Activated naive CD4-positive, alpha-beta T cell treated with anti-CD3 and anti-CD28 coated beads, Interleukin-2, amount 10 ng/mL, durations not matched to agents 7 days and 5 days (primary cell): ENCODE results near the gene CAMTA1.

Experiments
- CTCF ChIA-PET: fragments of 350-600 bp; sonication (Branson Sonifier 250); formaldehyde crosslinking; loops from one replicate; lab custom pipeline; 2021; ENCODE audit warnings: antibody characterized with exemption; lab: Charles Lee
- DNase-seq: peaks from one replicate; pipeline ENCODE4 v3.0.0-alpha.2; 2020
- H3K27ac Mint-ChIP-seq: one replicate; pipeline ENCODE4 v1.8.0; 2021; ENCODE audit warnings: mild to moderate bottlenecking, moderate library complexity, mixed read lengths
- H3K27me3 Mint-ChIP-seq: one replicate; pipeline ENCODE4 v1.8.0; 2021; ENCODE audit warnings: mild to moderate bottlenecking, mixed read lengths
- H3K36me3 Mint-ChIP-seq: one replicate; pipeline ENCODE4 v1.8.0; 2021; ENCODE audit warnings: mixed read lengths
- H3K4me1 Mint-ChIP-seq: one replicate; pipeline ENCODE4 v1.8.0; 2021; ENCODE audit warnings: mixed read lengths
- H3K4me3 Mint-ChIP-seq: one replicate; pipeline ENCODE4 v1.8.0; 2021; ENCODE audit warnings: mild to moderate bottlenecking, moderate library complexity, mixed read lengths
- H3K9me3 Mint-ChIP-seq: one replicate; pipeline ENCODE4 v1.8.0; 2021; ENCODE audit warnings: mixed read lengths

CAMTA1 gene

GRCh38 chr1:7259955-7260354 is 474.7 kb downstream of the CAMTA1 start:
- H3K9me3 Mint-ChIP-seq, result no peaks in the 10 kb centered on the region
- no peaks in the 10 kb centered on the region for H3K36me3 Mint-ChIP-seq
- H3K27ac Mint-ChIP-seq, result no peak overlapping the region
- H3K4me1 Mint-ChIP-seq, result no peaks in the 10 kb centered on the region
- DNase-seq, result no peak
- no peak overlapping the region for H3K4me3 Mint-ChIP-seq
- no peaks in the 10 kb centered on the region for H3K27me3 Mint-ChIP-seq
- CTCF ChIA-PET, result no interaction called here

DNA sequence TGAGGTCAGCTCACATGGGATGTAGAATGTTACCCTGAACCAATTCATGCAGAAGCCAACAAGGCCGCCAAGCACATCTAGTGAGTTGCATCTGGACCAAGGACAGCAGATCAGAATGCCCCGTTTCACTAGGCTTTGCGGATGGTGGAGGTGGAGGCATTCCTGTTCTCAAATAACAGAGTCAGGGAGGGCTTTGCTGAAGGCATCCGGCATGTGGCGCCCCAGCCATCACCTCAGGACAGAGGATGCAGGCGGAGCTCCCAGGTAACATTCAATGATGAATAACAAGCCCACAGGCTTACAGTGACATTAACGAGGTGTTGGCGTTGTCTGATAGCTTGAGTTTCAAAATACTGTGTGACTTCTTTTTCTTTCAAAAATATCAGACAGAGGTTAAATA is 476.2 kb downstream of the CAMTA1 start:
- CTCF ChIA-PET, result no interaction called here
- Mint-ChIP-seq H3K27ac (no peak overlapping the region), H3K4me1 (no peaks in the 10 kb centered on the region), H3K9me3 (no peaks in the 10 kb centered on the region), H3K4me3 (no peak overlapping the region), H3K27me3 (peaks cover under 1% of the 10 kb centered on the region), H3K36me3 (no peaks in the 10 kb centered on the region)
- DNase-seq, result no peak

- Mint-ChIP-seq H3K27ac (no peak overlapping the region), H3K4me3 (no peak overlapping the region), H3K27me3 (peaks cover 6% of the 10 kb centered on the region), H3K4me1 (no peaks in the 10 kb centered on the region), H3K9me3 (no peaks in the 10 kb centered on the region), H3K36me3 (no peaks in the 10 kb centered on the region)
- CTCF ChIA-PET, result no interaction called here
- DNase-seq, result no peak
Measured at GRCh38 chr1:7262611-7263010, 477.4 kb downstream of the CAMTA1 start.

GRCh38 chr1:7263021-7263960 is 478.0 kb downstream of the CAMTA1 start:
- no peak for DNase-seq
- CTCF ChIA-PET, result no interaction called here
- H3K36me3 Mint-ChIP-seq, result no peaks in the 10 kb centered on the region
- no peaks in the 10 kb centered on the region for H3K4me1 Mint-ChIP-seq
- peaks cover 3% of the 10 kb centered on the region for H3K9me3 Mint-ChIP-seq
- no peak overlapping the region for H3K4me3 Mint-ChIP-seq
- H3K27me3 Mint-ChIP-seq, result peaks cover 6% of the 10 kb centered on the region
- no peak overlapping the region for H3K27ac Mint-ChIP-seq

DNA sequence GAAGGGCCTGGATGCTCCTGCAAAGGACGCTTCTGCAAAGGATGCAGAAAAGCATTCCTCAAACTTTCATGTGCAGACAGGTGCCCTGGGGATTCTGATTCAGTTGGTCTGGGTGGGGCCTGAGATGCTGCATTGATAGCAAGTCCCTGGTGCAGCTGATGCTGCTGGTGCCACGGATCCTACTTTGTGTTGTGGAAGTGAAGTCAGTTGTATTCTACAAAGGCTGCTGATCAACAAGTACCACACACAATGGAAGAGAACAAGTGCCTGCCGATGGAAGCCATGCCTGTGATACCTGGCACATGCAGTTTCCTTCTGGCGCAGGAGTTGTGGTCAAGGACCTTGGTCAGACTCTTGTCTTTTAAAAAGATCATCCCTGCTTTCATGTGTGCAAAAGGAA is 478.8 kb downstream of the CAMTA1 start:
- no peak for DNase-seq
- Mint-ChIP-seq H3K36me3 (no peaks in the 10 kb centered on the region), H3K27me3 (peaks cover 6% of the 10 kb centered on the region), H3K4me1 (no peaks in the 10 kb centered on the region), H3K4me3 (no peak overlapping the region), H3K9me3 (peaks cover 4% of the 10 kb centered on the region), H3K27ac (no peak overlapping the region)
- CTCF ChIA-PET, result no interaction called here

DNA sequence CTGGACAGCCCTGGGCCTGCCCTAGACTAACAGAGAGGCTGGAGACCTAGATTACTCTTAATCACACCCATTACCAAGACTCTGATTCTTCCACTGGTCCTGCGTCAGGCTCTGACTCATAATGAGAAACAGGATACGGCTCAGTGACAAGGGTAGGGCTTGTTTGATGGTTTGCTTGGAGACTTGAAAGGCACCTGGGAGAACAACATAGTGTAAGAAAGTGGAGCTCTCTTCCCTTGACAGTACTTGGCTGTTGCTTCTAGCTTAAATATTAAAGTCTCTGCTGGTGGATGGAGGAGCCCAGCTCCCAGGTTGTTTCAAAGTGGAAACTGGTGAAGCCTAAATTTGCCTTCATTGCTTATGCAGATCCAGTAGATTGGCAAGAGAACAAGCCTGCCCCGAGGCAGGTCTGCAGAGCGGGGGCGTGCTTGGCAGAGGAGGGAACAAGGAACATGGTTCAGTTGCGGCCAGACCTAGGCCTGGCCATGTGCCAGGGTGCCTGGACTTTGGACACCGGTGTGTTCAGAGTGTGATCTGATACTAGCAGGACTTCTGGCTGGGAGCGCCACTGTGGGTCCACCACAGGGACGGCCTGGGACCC is 480.6 kb downstream of the CAMTA1 start:
- no peak overlapping the region for H3K4me3 Mint-ChIP-seq
- no peak overlapping the region for H3K27ac Mint-ChIP-seq
- CTCF ChIA-PET, result no interaction called here
- H3K36me3 Mint-ChIP-seq, result no peaks in the 10 kb centered on the region
- no peak for DNase-seq
- H3K27me3 Mint-ChIP-seq, result peaks cover 6% of the 10 kb centered on the region
- H3K9me3 Mint-ChIP-seq, result peaks cover 10% of the 10 kb centered on the region
- no peaks in the 10 kb centered on the region for H3K4me1 Mint-ChIP-seq

DNA sequence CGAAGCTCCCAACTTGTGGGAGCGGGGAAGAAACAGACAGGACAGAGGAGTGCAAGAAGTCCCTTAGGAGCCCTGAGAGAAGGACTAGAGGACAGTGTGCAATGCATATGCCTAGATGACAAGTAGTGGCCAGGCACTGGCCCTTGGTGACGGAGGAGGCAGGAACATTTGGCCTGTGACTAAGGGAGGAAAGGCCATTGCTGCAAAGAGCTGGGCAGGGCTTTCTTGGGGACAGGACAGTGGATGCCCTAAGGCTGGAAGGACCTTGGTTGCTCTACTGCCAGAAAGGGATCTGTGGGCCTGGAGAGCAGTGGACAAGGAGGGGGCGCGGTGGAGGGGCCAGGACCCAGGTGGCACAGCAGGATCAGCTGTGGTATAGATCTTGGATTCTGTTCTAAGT is 481.3 kb downstream of the CAMTA1 start:
- H3K27me3 Mint-ChIP-seq, result peaks cover 6% of the 10 kb centered on the region
- peaks cover 10% of the 10 kb centered on the region for H3K9me3 Mint-ChIP-seq
- CTCF ChIA-PET, result no interaction called here
- no peaks in the 10 kb centered on the region for H3K4me1 Mint-ChIP-seq
- H3K27ac Mint-ChIP-seq, result no peak overlapping the region
- DNase-seq, result no peak
- no peak overlapping the region for H3K4me3 Mint-ChIP-seq
- H3K36me3 Mint-ChIP-seq, result no peaks in the 10 kb centered on the region

DNA sequence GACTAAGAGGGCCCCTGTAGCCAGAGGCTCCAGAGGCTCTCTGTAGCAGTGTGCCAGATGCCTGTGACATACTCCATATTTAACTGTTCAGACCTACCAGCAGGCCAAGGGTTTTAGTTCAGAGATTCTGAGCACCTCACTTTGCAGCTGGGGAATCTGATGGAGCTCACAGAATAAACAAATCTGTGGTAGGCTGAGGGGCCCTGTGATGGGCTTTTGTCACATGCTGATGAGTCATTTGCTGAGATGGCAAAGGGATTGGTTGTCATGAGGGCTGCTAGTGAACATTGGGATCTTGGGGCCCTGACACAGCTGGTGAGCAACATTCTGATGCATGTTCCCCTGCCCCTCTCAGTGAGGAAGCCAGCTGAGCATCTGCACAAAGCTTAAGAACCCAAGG is 482.2 kb downstream of the CAMTA1 start:
- CTCF ChIA-PET, result no interaction called here
- H3K27me3 Mint-ChIP-seq, result peaks cover 6% of the 10 kb centered on the region

DNA sequence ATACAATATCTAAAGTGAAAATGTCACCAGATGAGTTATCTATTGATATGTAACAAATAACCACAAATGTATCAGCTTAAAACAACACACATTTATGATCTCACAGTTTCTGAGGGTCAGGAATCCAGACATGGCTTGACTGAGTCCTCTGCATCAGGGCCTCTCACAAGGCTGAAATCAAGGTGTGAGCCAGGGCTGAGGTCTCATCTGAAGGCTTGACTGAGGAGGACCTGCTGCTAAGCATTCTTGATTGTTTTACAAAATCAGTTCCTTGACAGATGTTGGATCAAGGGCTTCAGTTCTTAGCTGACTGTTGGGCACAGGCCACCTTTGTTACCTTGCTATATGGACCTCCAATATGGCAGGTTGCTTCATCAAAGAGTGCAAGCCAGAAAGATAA is 483.7 kb downstream of the CAMTA1 start:
- H3K4me1 Mint-ChIP-seq, result no peaks in the 10 kb centered on the region
- no peak for DNase-seq
- H3K9me3 Mint-ChIP-seq, result peaks cover 10% of the 10 kb centered on the region
- H3K4me3 Mint-ChIP-seq, result no peak overlapping the region
- CTCF ChIA-PET, result no interaction called here
- peaks cover 6% of the 10 kb centered on the region for H3K27me3 Mint-ChIP-seq
- H3K36me3 Mint-ChIP-seq, result no peaks in the 10 kb centered on the region
- H3K27ac Mint-ChIP-seq, result no peak overlapping the region

More for the DNA sequence above, 482.2 kb downstream of the CAMTA1 start:
- Mint-ChIP-seq H3K9me3 (peaks cover 10% of the 10 kb centered on the region), H3K27ac (no peak overlapping the region), H3K4me1 (no peaks in the 10 kb centered on the region), H3K36me3 (no peaks in the 10 kb centered on the region), H3K4me3 (no peak overlapping the region)
- no peak for DNase-seq

GRCh38 chr1:7269525-7269924 is 484.3 kb downstream of the CAMTA1 start:
- Mint-ChIP-seq H3K36me3 (no peaks in the 10 kb centered on the region), H3K27me3 (peaks cover 6% of the 10 kb centered on the region), H3K27ac (no peak overlapping the region), H3K4me3 (no peak overlapping the region), H3K4me1 (no peaks in the 10 kb centered on the region), H3K9me3 (peaks cover 10% of the 10 kb centered on the region)
- CTCF ChIA-PET, result no interaction called here
- DNase-seq, result no peak

- H3K9me3 Mint-ChIP-seq, result peaks cover 5% of the 10 kb centered on the region
- no peak overlapping the region for H3K27ac Mint-ChIP-seq
- no peaks in the 10 kb centered on the region for H3K36me3 Mint-ChIP-seq
- CTCF ChIA-PET, result no interaction called here
- H3K4me1 Mint-ChIP-seq, result no peaks in the 10 kb centered on the region
- peaks cover 6% of the 10 kb centered on the region for H3K27me3 Mint-ChIP-seq
- DNase-seq, result no peak
- no peak overlapping the region for H3K4me3 Mint-ChIP-seq
Measured at GRCh38 chr1:7274256-7274655, 489.0 kb downstream of the CAMTA1 start.

DNA sequence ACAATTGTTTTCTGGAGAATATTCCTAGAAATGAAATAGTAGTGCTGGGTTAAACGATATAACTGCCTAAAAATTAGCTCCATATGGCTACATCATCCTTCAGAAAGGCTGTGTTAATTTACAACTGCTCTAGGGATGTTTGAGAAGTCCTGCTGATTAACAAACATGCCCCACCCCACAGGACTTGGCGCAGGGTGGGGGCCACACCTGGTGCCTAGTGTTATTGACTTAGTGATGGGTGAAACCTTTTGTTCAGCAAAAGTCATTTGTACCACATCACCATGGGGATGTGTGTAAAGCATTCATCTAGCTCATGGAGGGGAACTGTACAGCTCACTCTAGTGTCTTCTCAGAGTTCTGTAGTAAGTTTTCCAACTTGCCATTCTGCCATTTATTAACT is 492.8 kb downstream of the CAMTA1 start:
- no peak overlapping the region for H3K27ac Mint-ChIP-seq
- H3K27me3 Mint-ChIP-seq, result peaks cover 19% of the 10 kb centered on the region
- no peak overlapping the region for H3K4me3 Mint-ChIP-seq
- no peaks in the 10 kb centered on the region for H3K9me3 Mint-ChIP-seq
- no peaks in the 10 kb centered on the region for H3K36me3 Mint-ChIP-seq
- H3K4me1 Mint-ChIP-seq, result no peaks in the 10 kb centered on the region
- no peak for DNase-seq
- CTCF ChIA-PET, result no interaction called here

- Mint-ChIP-seq H3K36me3 (no peaks in the 10 kb centered on the region), H3K27me3 (peaks cover 19% of the 10 kb centered on the region), H3K4me3 (no peak overlapping the region), H3K27ac (no peak overlapping the region), H3K9me3 (no peaks in the 10 kb centered on the region), H3K4me1 (no peaks in the 10 kb centered on the region)
- CTCF ChIA-PET, result no interaction called here
- no peak for DNase-seq
Measured at GRCh38 chr1:7278827-7279765, 493.8 kb downstream of the CAMTA1 start.

GRCh38 chr1:7279769-7280168 is 494.5 kb downstream of the CAMTA1 start:
- Mint-ChIP-seq H3K27me3 (peaks cover 19% of the 10 kb centered on the region), H3K4me3 (no peak overlapping the region), H3K36me3 (no peaks in the 10 kb centered on the region), H3K4me1 (no peaks in the 10 kb centered on the region), H3K9me3 (no peaks in the 10 kb centered on the region), H3K27ac (no peak overlapping the region)
- DNase-seq, result no peak
- CTCF ChIA-PET, result no interaction called here
